Neuronal stem cell (in vitro differentiated cells): Measurements from ENCODE around the gene PHKA2. TPM values are rescaled to one million over a fixed set of nuclear protein-coding genes. Genes with fewer than 3 reads are reported as not detected.

Source experiments
- DNase-seq: peaks from one replicate; pipeline ENCODE4 v3.0.0-alpha.2; 2013; ENCODE audit warnings: low spot score
- H2AFZ ChIP-seq: one replicate; pipeline ENCODE4 v1.6.1; 2013; ENCODE audit warnings: mild to moderate bottlenecking, low read length, inconsistent platforms
- H2AK5ac ChIP-seq: 2 replicates; pipeline ENCODE4 v1.6.1; 2013; ENCODE audit warnings: low read depth, mild to moderate bottlenecking, inconsistent platforms, low read length, moderate library complexity, mixed read lengths
- H2BK120ac ChIP-seq: 2 replicates; pipeline ENCODE4 v1.6.1; 2013; ENCODE audit warnings: low read depth, mild to moderate bottlenecking, inconsistent platforms, low read length, moderate library complexity, mixed read lengths
- H2BK12ac ChIP-seq: one replicate; pipeline ENCODE4 v1.6.1; 2013; ENCODE audit warnings: low read length, inconsistent platforms
- H2BK15ac ChIP-seq: 2 replicates; pipeline ENCODE4 v1.6.1; 2013; ENCODE audit warnings: mild to moderate bottlenecking, low read length, inconsistent platforms, mixed read lengths
- H2BK5ac ChIP-seq: one replicate; pipeline ENCODE4 v1.6.1; 2013; ENCODE audit warnings: inconsistent platforms, mild to moderate bottlenecking, low read length, moderate library complexity
- H3K14ac ChIP-seq: one replicate; pipeline ENCODE4 v1.6.1; 2013; ENCODE audit warnings: low read length, inconsistent platforms
- H3K18ac ChIP-seq: 2 replicates; pipeline ENCODE4 v1.6.1; 2013; ENCODE audit warnings: low read length, inconsistent platforms
- H3K23ac ChIP-seq: 2 replicates; pipeline ENCODE4 v1.6.1; 2013; ENCODE audit warnings: low read depth, mild to moderate bottlenecking, mixed read lengths, low read length, inconsistent platforms; ENCODE audit not compliant: poor library complexity
- H3K27ac ChIP-seq: replicated peaks from 3 replicates; pipeline ENCODE4 v1.5.1; 2013; ENCODE audit warnings: low read length, inconsistent platforms
- H3K27me3 ChIP-seq, 3 experiments: 2 replicates each; pipeline ENCODE4 v1.6.1; 2013; ENCODE audit warnings: low read length in 3 of 3, mild to moderate bottlenecking in 2 of 3, inconsistent platforms in 1 of 3, low read depth in 1 of 3, mixed read lengths in 1 of 3, moderate library complexity in 1 of 3; ENCODE audit not compliant: control insufficient read depth in 3 of 3, insufficient read depth in 3 of 3
- H3K36me3 ChIP-seq, 2 donors: replicated peaks in 1 of 2; 2 replicates each; pipeline ENCODE4 v1.6.1; 2013; ENCODE audit warnings: low read length in 2 of 2; ENCODE audit not compliant: control insufficient read depth in 2 of 2, insufficient read depth in 2 of 2
- H3K4ac ChIP-seq: 2 replicates; pipeline ENCODE4 v1.6.1; 2013; ENCODE audit warnings: inconsistent platforms, mild to moderate bottlenecking, low read length, moderate library complexity
- H3K4me1 ChIP-seq, 2 donors: 1 replicate in 1 of 2; 2 replicates in 1 of 2; pipeline ENCODE4 v1.6.1; 2013; ENCODE audit warnings: low read length in 2 of 2, low read depth in 1 of 2; ENCODE audit not compliant: control insufficient read depth in 2 of 2, insufficient read depth in 1 of 2
- H3K4me2 ChIP-seq: one replicate; pipeline ENCODE4 v1.6.1; 2013; ENCODE audit warnings: mild to moderate bottlenecking, low read length, inconsistent platforms; ENCODE audit not compliant: insufficient read depth, poor library complexity, severe bottlenecking
- H3K4me3 ChIP-seq, 2 donors: 2 replicates each; pipeline ENCODE4 v1.5.1; 2013; ENCODE audit warnings: low read length in 2 of 2, mild to moderate bottlenecking in 2 of 2, inconsistent platforms in 1 of 2, moderate library complexity in 1 of 2
- H3K79me1 ChIP-seq: one replicate; pipeline ENCODE4 v1.6.1; 2013; ENCODE audit warnings: low read depth, mild to moderate bottlenecking, inconsistent platforms, low read length, moderate library complexity
- H3K9ac ChIP-seq: one replicate; pipeline ENCODE4 v1.6.1; 2013; ENCODE audit warnings: mild to moderate bottlenecking, low read depth, low read length, inconsistent platforms; ENCODE audit not compliant: poor library complexity
- H3K9me3 ChIP-seq, 2 donors: replicated peaks in 1 of 2; 2 replicates each; pipeline versions ENCODE3 to v1.6.1; 2013; ENCODE audit warnings: low read length in 2 of 2, mild to moderate bottlenecking in 2 of 2, inconsistent platforms in 1 of 2, low read depth in 1 of 2, mixed read lengths in 1 of 2, moderate library complexity in 1 of 2; ENCODE audit not compliant: control insufficient read depth in 2 of 2, insufficient read depth in 1 of 2
- H4K8ac ChIP-seq: one replicate; pipeline ENCODE4 v1.6.1; 2013; ENCODE audit warnings: low read depth, mild to moderate bottlenecking, inconsistent platforms, low read length, moderate library complexity
- H4K91ac ChIP-seq: one replicate; pipeline ENCODE4 v1.6.1; 2013; ENCODE audit warnings: low read length, low read depth, mild to moderate bottlenecking, inconsistent platforms; ENCODE audit not compliant: poor library complexity
- WGBS, 2 donors: extraction: QIAGEN DNeasy Blood & Tissue Kit; methylation state at CpG; one replicate each; pipeline ENCODE4 v1.1.7; 2013; ENCODE audit warnings: missing lambda C conversion rate in 2 of 2, mixed read lengths in 1 of 2; ENCODE audit not compliant: insufficient read length in 2 of 2, insufficient replicate concordance in 1 of 2; ENCODE audit errors: extremely low coverage in 2 of 2; 5-methylcytosine and 5-hydroxymethylcytosine counted together
- polyA plus RNA-seq, 2 experiments: library from polyadenylated mRNA; stranded (reverse); fragments of 200-250 nt; gene quantifications; one replicate each; pipeline ENCODE4 v1.2.3, GENCODE V29; 2013

PHKA2 gene, protein sequence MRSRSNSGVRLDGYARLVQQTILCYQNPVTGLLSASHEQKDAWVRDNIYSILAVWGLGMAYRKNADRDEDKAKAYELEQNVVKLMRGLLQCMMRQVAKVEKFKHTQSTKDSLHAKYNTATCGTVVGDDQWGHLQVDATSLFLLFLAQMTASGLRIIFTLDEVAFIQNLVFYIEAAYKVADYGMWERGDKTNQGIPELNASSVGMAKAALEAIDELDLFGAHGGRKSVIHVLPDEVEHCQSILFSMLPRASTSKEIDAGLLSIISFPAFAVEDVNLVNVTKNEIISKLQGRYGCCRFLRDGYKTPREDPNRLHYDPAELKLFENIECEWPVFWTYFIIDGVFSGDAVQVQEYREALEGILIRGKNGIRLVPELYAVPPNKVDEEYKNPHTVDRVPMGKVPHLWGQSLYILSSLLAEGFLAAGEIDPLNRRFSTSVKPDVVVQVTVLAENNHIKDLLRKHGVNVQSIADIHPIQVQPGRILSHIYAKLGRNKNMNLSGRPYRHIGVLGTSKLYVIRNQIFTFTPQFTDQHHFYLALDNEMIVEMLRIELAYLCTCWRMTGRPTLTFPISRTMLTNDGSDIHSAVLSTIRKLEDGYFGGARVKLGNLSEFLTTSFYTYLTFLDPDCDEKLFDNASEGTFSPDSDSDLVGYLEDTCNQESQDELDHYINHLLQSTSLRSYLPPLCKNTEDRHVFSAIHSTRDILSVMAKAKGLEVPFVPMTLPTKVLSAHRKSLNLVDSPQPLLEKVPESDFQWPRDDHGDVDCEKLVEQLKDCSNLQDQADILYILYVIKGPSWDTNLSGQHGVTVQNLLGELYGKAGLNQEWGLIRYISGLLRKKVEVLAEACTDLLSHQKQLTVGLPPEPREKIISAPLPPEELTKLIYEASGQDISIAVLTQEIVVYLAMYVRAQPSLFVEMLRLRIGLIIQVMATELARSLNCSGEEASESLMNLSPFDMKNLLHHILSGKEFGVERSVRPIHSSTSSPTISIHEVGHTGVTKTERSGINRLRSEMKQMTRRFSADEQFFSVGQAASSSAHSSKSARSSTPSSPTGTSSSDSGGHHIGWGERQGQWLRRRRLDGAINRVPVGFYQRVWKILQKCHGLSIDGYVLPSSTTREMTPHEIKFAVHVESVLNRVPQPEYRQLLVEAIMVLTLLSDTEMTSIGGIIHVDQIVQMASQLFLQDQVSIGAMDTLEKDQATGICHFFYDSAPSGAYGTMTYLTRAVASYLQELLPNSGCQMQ
- 12.2 TPM for polyA plus RNA-seq (2013, experiment 1 of 2)
- 11.6 TPM for polyA plus RNA-seq (2013, experiment 2 of 2)

DNA sequence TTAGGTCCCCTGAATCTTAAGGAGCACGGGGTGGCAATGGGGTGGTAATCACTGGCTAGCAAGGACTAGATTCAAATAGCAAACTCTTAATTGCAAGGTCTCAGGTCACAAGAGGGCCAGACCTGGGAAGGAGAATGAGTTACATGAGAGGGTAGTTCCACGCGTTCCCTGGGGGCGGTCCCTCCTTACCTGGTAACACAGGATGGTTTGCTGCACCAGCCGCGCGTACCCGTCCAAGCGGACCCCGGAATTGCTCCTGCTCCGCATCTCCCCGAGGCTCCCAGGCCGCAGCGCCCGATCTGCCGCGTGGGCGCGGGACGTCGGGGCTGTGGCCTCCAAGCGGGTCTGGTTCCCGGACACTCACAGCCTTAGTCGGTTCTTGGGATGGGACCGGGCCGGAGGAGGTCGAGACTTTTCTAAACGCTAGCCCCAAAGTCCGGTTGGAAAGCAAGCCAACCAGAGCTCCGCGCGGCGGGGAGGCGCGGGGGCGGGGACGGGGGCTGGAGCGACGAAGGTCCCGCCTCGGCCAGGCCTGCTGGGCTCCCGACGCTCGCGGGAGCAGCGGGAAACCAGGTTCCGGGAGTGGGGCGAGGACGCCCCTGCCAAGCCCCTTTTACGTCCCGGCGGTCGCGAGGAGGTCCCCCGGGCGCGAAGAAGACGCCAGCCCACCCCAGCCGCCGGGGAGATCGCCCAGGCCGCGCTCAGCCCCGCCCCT is at the start of gene PHKA2:
Gene PHKA2 (minus strand): TSS at position 449 of the 715 bp plus-strand sequence. CDS start 182 bp downstream, at position 267.
- Histone ChIP-seq H2BK12ac (no peak within 1 kb of the TSS), H2AFZ (peak within 1 kb of the TSS; percentile 96), H3K27ac (peak within 1 kb of the TSS; percentile 39), H3K79me1 (no peaks in the 10 kb centered on the region), H3K27me3 (no peaks in the 10 kb centered on the region), H3K14ac (no peak within 1 kb of the TSS), H2BK15ac (no peak within 1 kb of the TSS), H3K9me3 (no peaks in the 10 kb centered on the region), H3K18ac (peak within 1 kb of the TSS; percentile 83), H2BK120ac (no peak within 1 kb of the TSS), H4K91ac (no peak within 1 kb of the TSS), H2AK5ac (no peak within 1 kb of the TSS), H3K36me3 (no peaks in the 10 kb centered on the region), H3K23ac (no peak within 1 kb of the TSS), H2BK5ac (no peak within 1 kb of the TSS), H3K4me2 (peak within 1 kb of the TSS; percentile 54), H3K4me3 (peak within 1 kb of the TSS; percentile 73 to 94), H4K8ac (peak within 1 kb of the TSS; percentile 65), H3K4me1 (peaks cover 0 to 3% of the 10 kb centered on the region in 2 donors), H3K9ac (peak within 1 kb of the TSS; percentile 63), H3K4ac (no peak within 1 kb of the TSS)
- no peak for DNase-seq
- no CpG with 5 or more reads among the region's 64 CpGs for WGBS, 2 donors

DNA sequence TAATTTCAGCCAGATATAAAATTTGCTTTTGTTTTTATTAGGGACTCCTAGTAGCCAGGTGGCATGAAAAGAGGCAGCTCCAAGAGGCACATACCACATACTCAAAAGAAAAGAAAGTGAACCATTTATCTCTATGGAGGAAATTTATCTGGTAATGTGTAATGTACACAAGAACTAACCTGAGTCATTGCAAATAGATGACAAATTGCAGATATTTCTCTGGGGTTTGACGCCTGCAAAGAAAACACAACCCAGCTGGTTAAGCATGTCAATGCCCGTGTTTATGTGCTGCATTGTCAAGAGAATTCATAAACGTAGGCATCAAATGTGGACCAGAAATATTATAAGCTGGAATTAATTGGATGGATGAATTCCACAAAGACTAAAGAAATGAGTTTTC is 46.9 kb upstream of the PHKA2 start:
- Histone ChIP-seq H2AK5ac (no peak overlapping the region), H4K8ac (no peak overlapping the region), H2BK12ac (no peak overlapping the region), H2BK120ac (no peak overlapping the region), H3K4me2 (no peak overlapping the region), H3K36me3 (no peaks in the 10 kb centered on the region), H3K4me1 (no peaks in the 10 kb centered on the region), H3K9ac (no peak overlapping the region), H4K91ac (no peak overlapping the region), H3K4ac (no peak overlapping the region), H2BK5ac (no peak overlapping the region), H3K14ac (no peak overlapping the region), H2AFZ (no peak overlapping the region), H3K23ac (no peak overlapping the region), H2BK15ac (no peak overlapping the region), H3K9me3 (no peaks in the 10 kb centered on the region), H3K79me1 (no peaks in the 10 kb centered on the region), H3K27me3 (no peaks in the 10 kb centered on the region), H3K4me3 (no peak overlapping the region), H3K27ac (no peak overlapping the region), H3K18ac (no peak overlapping the region)
- no peak for DNase-seq
- WGBS, 2 donors: no CpG with 5 or more reads among the region's 3 CpGs

DNA sequence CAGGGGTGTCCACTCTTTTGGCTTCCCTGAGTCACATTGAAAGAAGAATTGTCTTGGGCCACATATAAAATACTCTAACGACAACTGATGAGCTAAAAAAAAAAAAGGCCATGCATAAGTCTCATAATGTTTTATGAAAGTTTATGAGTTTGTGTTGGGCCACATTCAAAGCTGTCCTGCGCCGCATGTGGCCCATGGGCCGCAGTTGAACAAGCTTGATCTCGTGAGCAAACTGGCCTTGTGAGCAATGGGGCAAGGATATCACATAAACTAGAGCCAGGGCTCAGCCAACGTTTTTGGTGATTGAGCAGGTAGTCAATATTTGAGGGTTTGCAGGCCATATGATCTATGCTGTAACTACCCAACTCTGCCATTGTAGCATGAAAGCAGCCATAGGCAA is 44.6 kb upstream of the PHKA2 start:
- no peak for DNase-seq
- H3K79me1 ChIP-seq: no peaks in the 10 kb centered on the region
- no CpG with 5 or more reads among the region's 6 CpGs for WGBS, 2 donors

More for the DNA sequence above, 44.6 kb upstream of the PHKA2 start:
- Histone ChIP-seq H3K9ac (no peak overlapping the region), H3K4me2 (no peak overlapping the region), H3K23ac (no peak overlapping the region), H4K8ac (no peak overlapping the region), H2AFZ (no peak overlapping the region), H3K18ac (no peak overlapping the region), H3K27ac (no peak overlapping the region), H2BK15ac (no peak overlapping the region), H2BK120ac (no peak overlapping the region), H3K14ac (no peak overlapping the region), H3K4me1 (no peaks in the 10 kb centered on the region), H4K91ac (no peak overlapping the region), H3K4me3 (no peak overlapping the region), H2AK5ac (no peak overlapping the region), H2BK5ac (no peak overlapping the region), H3K4ac (no peak overlapping the region), H3K36me3 (no peaks in the 10 kb centered on the region), H3K9me3 (no peaks in the 10 kb centered on the region), H2BK12ac (no peak overlapping the region), H3K27me3 (no peaks in the 10 kb centered on the region)
